AG09309 (cell line): ENCODE measurements around the gene KLHDC3.

ENCODE experiments used
- DNase-seq: peaks from one replicate; pipeline ENCODE4 v3.0.0-alpha.2; 2010; ENCODE audit warnings: low read depth
- H3K4me3 ChIP-seq: 2 replicates; pipeline ENCODE4 v1.5.1; 2011; ENCODE audit warnings: mild to moderate bottlenecking, low read depth, low read length, moderate library complexity; ENCODE audit not compliant: control insufficient read depth
- CTCF ChIP-seq: IDR thresholded peaks from 2 replicates; pipeline ENCODE4 v1.5.1; 2011; ENCODE audit warnings: mild to moderate bottlenecking, low read depth, low read length, inconsistent platforms; ENCODE audit not compliant: insufficient read depth, control insufficient read depth; ENCODE audit errors: missing control alignments

Gene KLHDC3

GRCh38 chr6:43070028-43070632 lies 56.1 kb downstream of the KLHDC3 start:
- no peak overlapping the region for H3K4me3 ChIP-seq
- TF ChIP-seq CTCF: peak; percentile 64
- DNase-seq: peak; percentile 44
